ENCODE measurements around the gene PADI3. TPM values are rescaled to one million over a fixed set of nuclear protein-coding genes. Genes with fewer than 3 reads are reported as not detected.

The PADI3 gene
- total and polyA plus RNA-seq, 2 of the 13 experiments (the other 11 are each of a cell fraction or from before 2014, with no cell fraction given), result not detected

GRCh38 chr1:17236779-17237560 lies 11.9 kb upstream of the PADI3 start (continued):
- TF ChIP-seq MLXIP (CRISPR knock-in tag; IDR thresholded peaks at IDR 0.05; ENCODE audit: borderline replicate concordance) (no peak), YEATS2 (CRISPR knock-in tag; IDR thresholded peaks at IDR 0.05; ENCODE audit: borderline replicate concordance) (0 out of 2 replicates have a peak, but pooled peaks have one; percentile 34), GRHL1 (CRISPR knock-in tag; conservative IDR thresholded peaks at IDR 0.05) (no peak), CCDC6 (CRISPR knock-in tag; IDR thresholded peaks at IDR 0.05) (no peak), CAMTA2 (CRISPR knock-in tag; IDR thresholded peaks at IDR 0.05; ENCODE audit: borderline replicate concordance) (no peak), SNRNP70 (IDR thresholded peaks at IDR 0.05; ENCODE audit: low read depth, low read length) (no peak), ZNF644 (CRISPR knock-in tag; IDR thresholded peaks at IDR 0.05; ENCODE audit: low read depth) (no peak), LCORL (IDR thresholded peaks at IDR 0.05) (no peak), LCORL (CRISPR knock-in tag; IDR thresholded peaks at IDR 0.05) (no peak), MTF2 (CRISPR knock-in tag; IDR thresholded peaks at IDR 0.05; ENCODE audit: borderline replicate concordance) (0 out of 2 replicates have a peak, but pooled peaks have one; percentile 19), ZFX (CRISPR knock-in tag; IDR thresholded peaks at IDR 0.05; ENCODE audit: low read depth) (peak; percentile 46; the same call in 1 of the 2 replicates), MIER3 (CRISPR knock-in tag; IDR thresholded peaks at IDR 0.05; ENCODE audit: borderline replicate concordance) (no peak), CBX2 (IDR thresholded peaks at IDR 0.05; ENCODE audit: low read depth, low read length) (no peak), CBX2 (CRISPR knock-in tag; IDR thresholded peaks at IDR 0.05; ENCODE audit: low read depth) (no peak), BRCA1 (CRISPR knock-in tag; IDR thresholded peaks at IDR 0.05) (no peak), ZNF761 (CRISPR knock-in tag; conservative IDR thresholded peaks at IDR 0.05) (no peak), TAF1 (CRISPR knock-in tag; IDR thresholded peaks at IDR 0.05) (no peak), SRSF9 (IDR thresholded peaks at IDR 0.05; ENCODE audit: borderline replicate concordance, insufficient read depth, low read depth, low read length, poor library complexity, severe bottlenecking) (no peak), ZNF570 (CRISPR knock-in tag; IDR thresholded peaks at IDR 0.05; ENCODE audit: borderline replicate concordance) (no peak), MEIS2 (CRISPR knock-in tag; IDR thresholded peaks at IDR 0.05) (no peak)
- TF ChIP-seq, protein P1, sequence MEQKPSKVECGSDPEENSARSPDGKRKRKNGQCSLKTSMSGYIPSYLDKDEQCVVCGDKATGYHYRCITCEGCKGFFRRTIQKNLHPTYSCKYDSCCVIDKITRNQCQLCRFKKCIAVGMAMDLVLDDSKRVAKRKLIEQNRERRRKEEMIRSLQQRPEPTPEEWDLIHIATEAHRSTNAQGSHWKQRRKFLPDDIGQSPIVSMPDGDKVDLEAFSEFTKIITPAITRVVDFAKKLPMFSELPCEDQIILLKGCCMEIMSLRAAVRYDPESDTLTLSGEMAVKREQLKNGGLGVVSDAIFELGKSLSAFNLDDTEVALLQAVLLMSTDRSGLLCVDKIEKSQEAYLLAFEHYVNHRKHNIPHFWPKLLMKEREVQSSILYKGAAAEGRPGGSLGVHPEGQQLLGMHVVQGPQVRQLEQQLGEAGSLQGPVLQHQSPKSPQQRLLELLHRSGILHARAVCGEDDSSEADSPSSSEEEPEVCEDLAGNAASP (CRISPR knock-in tag; IDR thresholded peaks at IDR 0.05; ENCODE audit: borderline replicate concordance), result peak; percentile 39; the same call in 1 of the 2 replicates
- TF ChIP-seq, protein P2, sequence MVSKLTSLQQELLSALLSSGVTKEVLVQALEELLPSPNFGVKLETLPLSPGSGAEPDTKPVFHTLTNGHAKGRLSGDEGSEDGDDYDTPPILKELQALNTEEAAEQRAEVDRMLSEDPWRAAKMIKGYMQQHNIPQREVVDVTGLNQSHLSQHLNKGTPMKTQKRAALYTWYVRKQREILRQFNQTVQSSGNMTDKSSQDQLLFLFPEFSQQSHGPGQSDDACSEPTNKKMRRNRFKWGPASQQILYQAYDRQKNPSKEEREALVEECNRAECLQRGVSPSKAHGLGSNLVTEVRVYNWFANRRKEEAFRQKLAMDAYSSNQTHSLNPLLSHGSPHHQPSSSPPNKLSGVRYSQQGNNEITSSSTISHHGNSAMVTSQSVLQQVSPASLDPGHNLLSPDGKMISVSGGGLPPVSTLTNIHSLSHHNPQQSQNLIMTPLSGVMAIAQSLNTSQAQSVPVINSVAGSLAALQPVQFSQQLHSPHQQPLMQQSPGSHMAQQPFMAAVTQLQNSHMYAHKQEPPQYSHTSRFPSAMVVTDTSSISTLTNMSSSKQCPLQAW (CRISPR knock-in tag; IDR thresholded peaks at IDR 0.05), result no peak; the same call in 1 of the 2 replicates

Data from HepG2 (cell line).